OCI-LY3 (cell line): ENCODE measurements around the gene ERCC5.

ENCODE experiments used
- CTCF ChIP-seq: fragments of 200-600, 300-600 bp; sonication (generic); IDR thresholded peaks from 2 replicates; pipeline ENCODE4 v1.5.1; 2014; ENCODE audit warnings: antibody characterized with exemption, low read length, low read depth
- EZH2phosphoT487 ChIP-seq: fragments of 200-600 bp; shearing (Covaris generic); IDR thresholded peaks from 2 replicates; pipeline ENCODE4 v1.6.1; 2018; ENCODE audit warnings: antibody characterized with exemption, mixed run types, low read depth

DNA sequence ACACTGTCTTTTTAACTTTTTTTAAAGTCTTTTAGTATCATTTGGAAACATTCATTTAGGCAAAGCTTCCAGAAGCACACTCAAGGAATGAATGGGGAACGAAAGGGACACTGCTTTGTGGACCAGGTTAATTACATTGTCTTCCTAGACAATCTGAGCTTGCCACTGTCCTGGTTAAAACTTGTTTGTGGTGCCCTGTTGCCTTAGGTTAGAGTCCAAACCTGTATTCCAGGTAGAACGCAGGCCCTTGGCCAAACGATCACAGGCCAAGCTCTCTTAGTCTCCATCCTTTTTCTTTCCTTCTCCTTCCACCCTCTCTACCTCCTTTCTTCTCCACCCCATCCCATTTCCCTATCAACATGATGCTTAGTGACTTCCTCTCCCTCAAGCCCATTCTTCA is 66.8 kb downstream of the ERCC5 start:
- TF ChIP-seq CTCF (no peak), EZH2phosphoT487 (no peak)
